CD4-positive, alpha-beta memory T cell (primary cell): ENCODE measurements around the gene EIF1. TPM values are rescaled to one million over a fixed set of nuclear protein-coding genes. Genes with fewer than 3 reads are reported as not detected.

ENCODE experiments used
- CTCF ChIA-PET: fragments of 350-600 bp; sonication (Branson Sonifier 250); formaldehyde crosslinking; loops from one replicate; lab custom pipeline; 2021; ENCODE audit warnings: inconsistent platforms; ENCODE audit not compliant: partially characterized antibody; lab: Charles Lee
- POLR2A ChIA-PET: fragments of 350-600 bp; sonication (Branson Sonifier 250); formaldehyde crosslinking; loops from one replicate; lab custom pipeline; 2021; ENCODE audit not compliant: partially characterized antibody; lab: Charles Lee
- DNase-seq, 5 donors: peaks; one replicate each; pipeline versions ENCODE4 v3.0.0 to v3.0.0-alpha.2; 2020 to 2022; ENCODE audit warnings: mixed read lengths in 1 of 5
- H3K27ac ChIP-seq: one replicate; pipeline ENCODE4 v1.7.0; 2013; ENCODE audit warnings: low read depth, low read length
- H3K27me3 ChIP-seq: 2 replicates; pipeline ENCODE4 v1.7.0; 2013; ENCODE audit warnings: mild to moderate bottlenecking, low read length, moderate library complexity; ENCODE audit not compliant: insufficient read depth
- H3K36me3 ChIP-seq: 2 replicates; pipeline ENCODE4 v1.7.0; 2013; ENCODE audit warnings: mild to moderate bottlenecking, low read length, moderate library complexity; ENCODE audit not compliant: insufficient read depth
- H3K4me1 ChIP-seq: 2 replicates; pipeline ENCODE4 v1.7.0; 2013; ENCODE audit warnings: mild to moderate bottlenecking, low read length, moderate library complexity; ENCODE audit not compliant: insufficient read depth
- H3K4me3 ChIP-seq, 2 donors: one replicate each; pipeline ENCODE4 v1.7.0; 2013; ENCODE audit warnings: low read length in 2 of 2, mild to moderate bottlenecking in 1 of 2
- H3K9me3 ChIP-seq, 2 donors: one replicate each; pipeline ENCODE4 v1.7.0; 2013; ENCODE audit warnings: low read length in 2 of 2, control low read depth in 1 of 2; ENCODE audit not compliant: control insufficient read depth in 1 of 2
- H3K27ac Mint-ChIP-seq, 7 donors: one replicate each; pipeline ENCODE4 v1.8.0; 2020 to 2021; ENCODE audit warnings: mixed read lengths in 7 of 7, mild to moderate bottlenecking in 6 of 7, inconsistent platforms in 3 of 7, moderate library complexity in 3 of 7
- H3K27me3 Mint-ChIP-seq, 2 donors: one replicate each; pipeline ENCODE4 v1.8.0; 2020 to 2021; ENCODE audit warnings: mixed read lengths in 2 of 2
- H3K36me3 Mint-ChIP-seq, 2 donors: one replicate each; pipeline ENCODE4 v1.8.0; 2020 to 2021; ENCODE audit warnings: mixed read lengths in 2 of 2, inconsistent platforms in 1 of 2, mild to moderate bottlenecking in 1 of 2
- H3K4me1 Mint-ChIP-seq, 4 donors: one replicate each; pipeline ENCODE4 v1.8.0; 2020 to 2021; ENCODE audit warnings: mixed read lengths in 4 of 4, mild to moderate bottlenecking in 1 of 4
- H3K4me3 Mint-ChIP-seq, 8 donors: one replicate each; pipeline ENCODE4 v1.8.0; 2020 to 2021; ENCODE audit warnings: mixed read lengths in 8 of 8, mild to moderate bottlenecking in 7 of 8, moderate library complexity in 6 of 8, inconsistent platforms in 3 of 8
- H3K9me3 Mint-ChIP-seq, 8 donors: one replicate each; pipeline ENCODE4 v1.8.0; 2020 to 2021; ENCODE audit warnings: mixed read lengths in 8 of 8, mild to moderate bottlenecking in 5 of 8, inconsistent platforms in 3 of 8, moderate library complexity in 1 of 8
- intact Hi-C: fragments of 100-400 bp; cut with micrococcal nuclease; formaldehyde crosslinking; loops from one replicate; pipeline ENCODE4 v1.15.1; 2023
- polyA plus RNA-seq, 2 donors: library from polyadenylated mRNA; unstranded; fragments of 300-500 nt; fragmentation: Illumina TruSeq; gene quantifications; one replicate each; pipeline ENCODE4 v1.2.3, GENCODE V29; 2021
- total RNA-seq, 2 experiments: library from RNA; stranded (reverse); gene quantifications; one replicate each; pipeline ENCODE4 v1.2.3, GENCODE V29; 2021

EIF1 gene
- total and polyA plus RNA-seq, 4 experiments from 2014 or later, result 776 to 1,611 (median 960) TPM

DNA sequence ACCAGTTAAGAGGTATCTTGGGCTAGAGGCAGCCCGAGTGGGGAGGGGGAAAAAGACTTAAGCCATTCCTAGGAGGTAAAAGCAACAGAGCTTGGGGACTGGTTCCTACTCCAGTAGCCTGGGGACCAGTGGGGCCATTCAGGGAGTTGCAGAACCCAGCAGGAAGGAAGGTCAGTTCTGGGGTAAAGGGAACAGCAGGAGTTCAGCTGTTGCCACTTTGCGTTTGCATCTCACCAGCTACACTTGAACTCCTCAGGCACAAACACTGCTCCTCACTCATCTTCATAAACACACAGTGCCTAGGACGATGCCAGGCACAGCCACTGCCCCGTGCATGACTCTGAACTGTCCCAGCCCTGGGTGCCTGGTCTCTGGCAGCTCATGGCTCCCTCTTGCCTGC lies 41.8 kb downstream of the EIF1 start:
- Histone ChIP-seq H3K27ac (no peak overlapping the region), H3K27me3 (no peaks in the 10 kb centered on the region), H3K4me3 (no peak overlapping the region), H3K36me3 (no peaks in the 10 kb centered on the region), H3K9me3 (no peaks in the 10 kb centered on the region), H3K4me1 (peaks cover 11% of the 10 kb centered on the region)
- intact Hi-C loops, result no loop called here
- no peaks in the 10 kb centered on the region for H3K36me3 Mint-ChIP-seq
- POLR2A ChIA-PET, result no interaction called here
- peaks cover 0 to 8% (median 4%) of the 10 kb centered on the region in 4 donors for H3K4me1 Mint-ChIP-seq
- no peak overlapping the region for H3K4me3 Mint-ChIP-seq
- no peak overlapping the region for H3K27ac Mint-ChIP-seq
- H3K9me3 Mint-ChIP-seq, result peaks cover 0 to 2% (median 0%) of the 10 kb centered on the region in 8 donors
- CTCF ChIA-PET, result interaction anchor here (1.5 kb wide), 1 partner anchor 81 kb away, joined by 6 read pairs; the partner anchor contains the start of gene P3H4
- H3K27me3 Mint-ChIP-seq, result peaks cover 28 to 30% of the 10 kb centered on the region in 2 donors
- DNase-seq, result no peak

DNA sequence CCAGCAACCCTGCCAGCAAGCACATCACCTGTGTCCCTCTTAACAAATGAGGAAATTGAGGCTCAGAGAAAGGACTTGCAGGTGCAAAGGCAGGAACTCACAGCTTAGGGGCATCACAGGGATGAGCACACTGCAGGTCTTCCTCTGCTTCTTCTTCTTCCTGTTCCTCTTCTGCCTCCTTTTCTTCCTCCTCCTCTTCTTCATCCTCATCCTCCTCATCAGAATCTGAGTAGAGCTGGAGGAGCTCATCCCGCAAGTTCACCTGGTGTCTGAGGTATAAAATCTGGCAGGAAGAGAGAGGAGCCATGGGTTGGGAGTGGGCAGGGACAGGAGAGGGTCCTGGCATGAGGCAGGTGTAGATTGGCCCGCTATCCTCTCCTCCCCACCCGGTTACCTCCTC lies 43.2 kb downstream of the EIF1 start:
- POLR2A ChIA-PET, result interaction anchor here (1.1 to 1.9 kb wide), 2 partner anchors 14 to 44 kb away, joined by 3 to 5 read pairs; no protein-coding TSS in a partner anchor
- Histone ChIP-seq H3K4me3 (no peak overlapping the region), H3K27me3 (peaks cover 10% of the 10 kb centered on the region), H3K27ac (no peak overlapping the region), H3K9me3 (no peaks in the 10 kb centered on the region), H3K4me1 (peaks cover 11% of the 10 kb centered on the region), H3K36me3 (no peaks in the 10 kb centered on the region)
- Mint-ChIP-seq H3K36me3 (no peaks in the 10 kb centered on the region), H3K27me3 (peaks cover 33 to 35% of the 10 kb centered on the region in 2 donors), H3K4me1 (peaks cover under 1 to 8% (median 4%) of the 10 kb centered on the region in 4 donors), H3K27ac (no peak overlapping the region), H3K9me3 (peaks cover 0 to 2% (median 0%) of the 10 kb centered on the region in 8 donors), H3K4me3 (no peak overlapping the region)
- no peak for DNase-seq
- CTCF ChIA-PET, result interaction anchor here (1.0 kb wide), 1 partner anchor 334 kb away, joined by 3 read pairs; no protein-coding TSS in a partner anchor
- intact Hi-C loops, result no loop called here

DNA sequence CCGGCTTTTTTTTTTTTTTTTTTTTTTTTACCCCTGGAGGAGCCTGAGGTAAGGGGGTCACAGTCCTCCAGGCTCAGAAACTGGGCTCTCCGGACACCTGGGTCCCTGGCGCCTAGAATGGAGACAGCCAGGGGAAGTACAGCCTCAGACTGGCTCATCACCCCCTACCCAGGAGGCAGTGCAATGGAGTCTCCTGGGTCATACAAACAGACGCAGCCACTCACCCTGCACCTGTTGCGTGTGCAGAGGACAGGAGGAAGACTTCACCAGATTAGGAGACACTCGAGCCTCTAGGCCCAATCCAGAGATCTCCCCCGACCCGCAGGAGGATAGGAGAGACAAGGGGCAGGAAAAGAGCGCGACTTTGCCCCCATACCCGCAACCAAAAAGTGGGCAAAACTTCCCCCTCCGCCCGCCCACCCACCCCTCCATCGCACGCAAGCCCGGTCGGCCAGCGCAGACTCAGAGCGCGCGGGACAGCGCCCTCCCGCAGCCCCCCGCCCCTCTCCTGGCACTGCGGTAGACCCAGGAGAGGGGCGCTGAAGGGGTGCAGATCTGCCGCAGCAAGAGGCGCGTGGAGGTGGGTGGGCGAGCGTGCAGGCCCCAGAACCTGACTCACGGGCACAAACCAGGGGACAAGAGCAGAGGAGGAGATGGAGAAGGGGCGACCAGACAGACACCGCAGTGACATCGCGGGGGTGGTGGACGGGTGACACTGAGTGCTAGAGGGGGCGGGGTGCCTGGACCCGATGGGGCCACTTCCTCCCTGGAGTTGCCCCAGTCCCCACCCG lies 44.9 kb downstream of the EIF1 start:
- H3K9me3 Mint-ChIP-seq, result no peaks in the 10 kb centered on the region
- no peaks in the 10 kb centered on the region for H3K36me3 ChIP-seq
- ChIA-PET CTCF (no interaction called here), POLR2A (interaction anchor here (0.9 kb wide), 1 partner anchor 78 kb away, joined by 3 read pairs; the partner anchor contains the start of gene P3H4)
- intact Hi-C loops, result no loop called here
- DNase-seq, result no peak
- H3K27me3 Mint-ChIP-seq, result peaks cover 32 to 34% of the 10 kb centered on the region in 2 donors
- no peaks in the 10 kb centered on the region for H3K9me3 ChIP-seq
- H3K4me1 Mint-ChIP-seq, result peaks cover 2 to 9% (median 8%) of the 10 kb centered on the region in 4 donors
- H3K27me3 ChIP-seq, result peaks cover 12% of the 10 kb centered on the region
- no peaks in the 10 kb centered on the region for H3K36me3 Mint-ChIP-seq
- H3K4me3 Mint-ChIP-seq, result peak overlapping the region in 6 of 8 donors; percentile 26 to 76 (median 48)
- no peak overlapping the region for H3K4me3 ChIP-seq
- H3K4me1 ChIP-seq, result peaks cover 15% of the 10 kb centered on the region
- no peak overlapping the region for H3K27ac ChIP-seq
- no peak overlapping the region for H3K27ac Mint-ChIP-seq

DNA sequence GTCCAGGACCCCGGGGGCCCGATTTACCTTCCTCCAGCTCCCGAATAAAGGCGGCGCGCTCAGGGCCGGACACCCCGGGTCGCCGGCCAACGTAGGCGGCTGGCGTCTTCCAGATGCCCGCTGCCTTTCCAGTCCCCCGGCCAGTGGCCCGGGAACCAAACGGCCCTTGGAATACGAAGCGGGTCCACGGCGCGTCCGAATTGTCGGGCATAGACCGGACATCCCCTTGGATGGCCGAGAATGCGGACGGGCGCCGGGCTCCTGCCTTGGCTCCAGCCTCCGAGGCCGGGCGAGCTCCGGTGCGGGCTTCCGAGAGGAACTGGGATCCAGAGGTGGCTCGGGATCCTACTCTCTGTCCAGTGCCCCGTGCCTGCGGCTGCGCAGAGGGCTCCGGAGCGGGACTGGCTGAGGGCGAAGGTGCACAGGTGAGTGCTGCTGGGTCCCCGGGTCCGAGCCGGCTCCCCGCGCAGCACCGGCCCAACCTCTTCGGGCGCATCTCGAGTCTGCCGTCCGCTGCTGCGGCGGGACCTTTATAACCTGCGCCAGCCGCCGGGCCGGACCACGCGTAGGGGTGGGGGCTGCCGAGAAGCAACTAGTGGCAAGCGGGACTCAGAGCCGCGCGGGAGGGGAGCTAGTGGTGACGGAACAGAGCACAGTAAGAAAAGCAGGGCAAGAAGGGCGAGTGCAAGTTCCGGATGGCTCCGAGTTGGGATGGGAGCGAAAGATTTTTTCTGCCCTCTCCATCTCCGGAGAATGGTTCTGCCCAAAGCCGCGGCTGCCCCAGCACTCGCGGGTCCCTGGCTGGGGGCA lies 45.7 kb downstream of the EIF1 start, which contains the start of gene HAP1:
HAP1 (minus strand) TSS at position 505 of the 810 bp plus-strand sequence; CDS start at position 496, 9 bp downstream.
- Histone ChIP-seq H3K4me1 (peaks cover 15% of the 10 kb centered on the region), H3K27me3 (peaks cover 12% of the 10 kb centered on the region), H3K36me3 (no peaks in the 10 kb centered on the region), H3K9me3 (no peaks in the 10 kb centered on the region), H3K4me3 (peak within 1 kb of the TSS in 1 of 2 donors; percentile 19), H3K27ac (no peak within 1 kb of the TSS)
- peaks cover 2 to 9% (median 8%) of the 10 kb centered on the region in 4 donors for H3K4me1 Mint-ChIP-seq
- H3K27me3 Mint-ChIP-seq, result peaks cover 31 to 32% of the 10 kb centered on the region in 2 donors
- CTCF ChIA-PET, result interaction anchor here (0.5 to 4.4 kb wide), 2 partner anchors 66 to 813 kb away, joined by 4 to 47 read pairs; no protein-coding TSS in a partner anchor
- no peaks in the 10 kb centered on the region for H3K36me3 Mint-ChIP-seq
- no peaks in the 10 kb centered on the region for H3K9me3 Mint-ChIP-seq
- peak in 1 of 5 donors; percentile 14 for DNase-seq
- intact Hi-C loops, result no loop called here
- POLR2A ChIA-PET, result interaction anchor here (0.9 kb wide), 1 partner anchor 77 kb away, joined by 3 read pairs; the partner anchor contains the start of gene P3H4
- H3K27ac Mint-ChIP-seq, result peak within 1 kb of the TSS in 1 of 7 donors; percentile 80
- peak within 1 kb of the TSS; percentile 26 to 76 (median 46) for H3K4me3 Mint-ChIP-seq

DNA sequence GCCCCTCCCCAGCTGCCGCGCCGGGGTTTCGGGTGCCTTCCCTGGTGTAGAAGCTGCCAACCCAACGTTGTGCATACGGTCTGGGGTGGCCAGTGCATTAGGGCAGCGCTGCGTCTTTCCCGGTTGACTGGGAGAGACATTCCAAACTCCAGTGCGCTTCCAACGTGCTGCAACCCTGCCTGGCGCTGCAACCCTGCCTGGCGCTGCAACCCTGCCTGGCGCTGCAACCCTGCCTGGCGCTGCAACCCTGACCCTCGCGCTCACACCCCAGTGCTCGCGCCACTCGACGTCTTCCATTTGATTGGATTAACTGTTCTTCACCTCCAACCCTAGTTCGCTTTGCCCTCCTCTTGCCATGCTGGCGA lies 46.2 kb downstream of the EIF1 start:
- no peak for DNase-seq
- intact Hi-C loops, result no loop called here
- no peaks in the 10 kb centered on the region for H3K36me3 ChIP-seq
- ChIA-PET CTCF (interaction anchor here (4.4 kb wide), 1 partner anchor 66 kb away, joined by 47 read pairs; no protein-coding TSS in a partner anchor), POLR2A (no interaction called here)
- Mint-ChIP-seq H3K4me3 (peak overlapping the region in 6 of 8 donors; percentile 12 to 74 (median 48)), H3K27ac (peak overlapping the region in 1 of 7 donors; percentile 80), H3K36me3 (no peaks in the 10 kb centered on the region), H3K4me1 (peaks cover 2 to 9% (median 9%) of the 10 kb centered on the region in 4 donors), H3K27me3 (peaks cover 31 to 32% of the 10 kb centered on the region in 2 donors), H3K9me3 (no peaks in the 10 kb centered on the region)
- peaks cover 12% of the 10 kb centered on the region for H3K27me3 ChIP-seq
- H3K4me3 ChIP-seq, result no peak overlapping the region
- H3K27ac ChIP-seq, result no peak overlapping the region
- H3K9me3 ChIP-seq, result no peaks in the 10 kb centered on the region
- peaks cover 15% of the 10 kb centered on the region for H3K4me1 ChIP-seq

DNA sequence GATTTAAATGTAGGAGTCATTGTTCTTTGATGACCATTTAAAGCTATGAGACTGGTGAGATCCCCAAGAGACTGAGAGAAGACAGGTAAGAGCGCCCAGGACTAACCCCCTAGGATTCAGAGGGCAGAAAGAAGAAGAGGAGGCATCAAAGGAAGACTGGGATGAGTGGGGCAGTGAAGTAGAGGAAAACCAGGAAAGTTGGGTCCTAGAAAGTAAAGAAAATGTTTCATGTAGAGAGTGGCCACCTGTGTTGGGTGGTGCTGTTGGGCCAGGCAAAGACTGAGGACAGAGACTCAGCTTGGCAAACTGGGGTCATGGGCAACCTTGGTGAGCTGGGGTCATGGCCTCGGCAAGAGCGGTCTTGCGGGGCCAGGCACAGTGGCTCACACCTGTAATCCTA lies 47.1 kb downstream of the EIF1 start:
- H3K27me3 ChIP-seq, result peaks cover 12% of the 10 kb centered on the region
- no peaks in the 10 kb centered on the region for H3K36me3 Mint-ChIP-seq

More for the DNA sequence above, 47.1 kb downstream of the EIF1 start:
- peak overlapping the region in 1 of 8 donors; percentile 0 for H3K4me3 Mint-ChIP-seq
- H3K9me3 ChIP-seq, result no peaks in the 10 kb centered on the region
- CTCF ChIA-PET, result interaction anchor here (1.0 to 4.4 kb wide), 4 partner anchors 22 to 151 kb away, joined by 3 to 47 read pairs (median 6); no protein-coding TSS in a partner anchor
- peaks cover 15% of the 10 kb centered on the region for H3K4me1 ChIP-seq
- H3K4me3 ChIP-seq, result no peak overlapping the region
- no peak for DNase-seq
- intact Hi-C loops, result no loop called here
- H3K27ac ChIP-seq, result no peak overlapping the region
- peaks cover 2 to 9% (median 9%) of the 10 kb centered on the region in 4 donors for H3K4me1 Mint-ChIP-seq
- H3K27ac Mint-ChIP-seq, result no peak overlapping the region
- POLR2A ChIA-PET, result no interaction called here
- no peaks in the 10 kb centered on the region for H3K9me3 Mint-ChIP-seq
- H3K36me3 ChIP-seq, result no peaks in the 10 kb centered on the region
- H3K27me3 Mint-ChIP-seq, result peaks cover 24 to 32% of the 10 kb centered on the region in 2 donors
